Measurements from ENCODE around the gene TMEM252.

- TF ChIP-seq POLR2A (IDR thresholded peaks at IDR 0.05), result no peak
- TF ChIP-seq, protein P1, sequence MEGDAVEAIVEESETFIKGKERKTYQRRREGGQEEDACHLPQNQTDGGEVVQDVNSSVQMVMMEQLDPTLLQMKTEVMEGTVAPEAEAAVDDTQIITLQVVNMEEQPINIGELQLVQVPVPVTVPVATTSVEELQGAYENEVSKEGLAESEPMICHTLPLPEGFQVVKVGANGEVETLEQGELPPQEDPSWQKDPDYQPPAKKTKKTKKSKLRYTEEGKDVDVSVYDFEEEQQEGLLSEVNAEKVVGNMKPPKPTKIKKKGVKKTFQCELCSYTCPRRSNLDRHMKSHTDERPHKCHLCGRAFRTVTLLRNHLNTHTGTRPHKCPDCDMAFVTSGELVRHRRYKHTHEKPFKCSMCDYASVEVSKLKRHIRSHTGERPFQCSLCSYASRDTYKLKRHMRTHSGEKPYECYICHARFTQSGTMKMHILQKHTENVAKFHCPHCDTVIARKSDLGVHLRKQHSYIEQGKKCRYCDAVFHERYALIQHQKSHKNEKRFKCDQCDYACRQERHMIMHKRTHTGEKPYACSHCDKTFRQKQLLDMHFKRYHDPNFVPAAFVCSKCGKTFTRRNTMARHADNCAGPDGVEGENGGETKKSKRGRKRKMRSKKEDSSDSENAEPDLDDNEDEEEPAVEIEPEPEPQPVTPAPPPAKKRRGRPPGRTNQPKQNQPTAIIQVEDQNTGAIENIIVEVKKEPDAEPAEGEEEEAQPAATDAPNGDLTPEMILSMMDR (IDR thresholded peaks at IDR 0.05), result no peak
Measured at GRCh38 chr9:68492806-68493205, 47.9 kb downstream of the TMEM252 start.
